Sciatic nerve (tissue), 2 donors: ENCODE data around the gene MBD3L4. TPM values are rescaled to one million over a fixed set of nuclear protein-coding genes. Genes with fewer than 3 reads are reported as not detected.

ENCODE experiments used
- ATAC-seq: fragments of 200-7000 bp; cut with Tn5 transposase; one replicate; pipeline ENCODE4 v1.9.1; 2020; ENCODE audit warnings: mild to moderate bottlenecking, moderate library complexity
- DNase-seq: peaks from one replicate; pipeline ENCODE4 v3.0.0-alpha.2; 2020; ENCODE audit warnings: low spot score
- intact Hi-C: fragments of 100-400 bp; cut with DNase I; formaldehyde crosslinking; loops from one replicate; pipeline ENCODE4 v1.14.2; 2022
- total RNA-seq: library from RNA; stranded (reverse); fragmentation: NEBNext Ultra II Directional; extraction: Animal tissue kit (Norgen Biotek cat#: 25700); gene quantifications from one replicate; pipeline ENCODE4 v1.2.1, GENCODE V29; 2021
- donor health status: DM: no; HTN: no; CAD: no.
- donor health status: DM: no; HTN: no; CAD: no.

The MBD3L4 gene
- total RNA-seq, 1 donor from 2014 or later, result not detected

GRCh38 chr19:6996810-6997209, 43.2 kb downstream of the MBD3L4 start:
- no peak for DNase-seq
- intact Hi-C loops, result no loop called here
- no peak for ATAC-seq

DNA sequence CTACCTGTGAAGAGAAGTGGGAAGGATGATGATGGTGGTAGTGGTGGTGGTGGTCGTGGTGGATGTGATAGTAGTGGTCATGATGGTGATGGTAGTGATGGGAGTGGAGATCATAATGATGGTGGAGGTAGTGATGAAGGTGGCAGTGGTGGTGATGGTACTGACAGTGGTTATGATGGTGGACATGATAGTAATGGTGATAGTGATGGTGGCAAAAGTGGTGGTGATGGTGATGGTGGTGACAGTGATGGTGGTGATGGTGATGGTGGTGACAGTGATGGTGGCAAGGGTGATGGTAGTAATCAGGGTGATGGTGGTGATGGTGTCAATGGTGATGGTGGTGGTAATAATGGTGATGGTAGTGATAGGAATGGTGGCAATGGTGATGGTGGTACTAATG, 44.9 kb downstream of the MBD3L4 start:
- no peak for ATAC-seq

GRCh38 chr19:6988257-6988656, 51.7 kb downstream of the MBD3L4 start:
- intact Hi-C loops, result no loop called here
- ATAC-seq (no peak), DNase-seq (no peak)

More for the DNA sequence above, 44.9 kb downstream of the MBD3L4 start:
- intact Hi-C loops, result no loop called here
- DNase-seq, result no peak

DNA sequence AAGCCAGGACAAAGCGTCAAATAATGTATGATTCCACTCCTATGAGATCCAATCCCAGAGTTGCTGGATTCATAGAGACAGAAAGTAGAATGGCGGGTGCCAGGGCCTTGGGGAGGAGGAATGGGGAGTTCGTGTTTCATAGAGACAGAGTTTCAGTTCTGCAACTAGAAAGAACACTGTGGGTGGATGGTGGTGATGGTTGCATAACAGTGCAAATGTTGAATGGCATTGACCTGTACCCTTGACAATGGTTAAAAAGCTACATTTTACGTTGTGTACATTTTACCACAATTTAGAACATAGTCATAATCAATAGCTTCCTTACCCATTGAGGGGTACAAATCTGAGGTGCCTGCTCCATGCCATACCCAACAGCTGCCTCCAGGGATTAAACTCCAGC, 52.1 kb downstream of the MBD3L4 start:
- DNase-seq, result no peak
- intact Hi-C loops, result no loop called here
- ATAC-seq, result no peak

Other genes starting within 250 kb of the MBD3L4 start
- 1.8 TPM for gene ADGRE1, start 152.6 kb downstream of the MBD3L4 start, total RNA-seq
- gene MBD3L2B, start 18.7 kb downstream of the MBD3L4 start, total RNA-seq, result not detected
- not detected for gene MBD3L5, start 9.6 kb downstream of the MBD3L4 start, total RNA-seq
- not detected for gene MBD3L2, start 9.1 kb upstream of the MBD3L4 start, total RNA-seq
- gene MBD3L3, start 18.5 kb upstream of the MBD3L4 start, total RNA-seq, result not detected
- gene ZNF557, start 29.5 kb upstream of the MBD3L4 start, total RNA-seq, result 10.0 TPM